HL-60 (cell line): ENCODE data around the gene POLRMT.

Experiments
- DNase-seq, 2 experiments: peaks; one replicate each; pipeline ENCODE4 v3.0.0-alpha.2; 2010 to 2020; ENCODE audit warnings: low read depth in 1 of 2, low spot score in 1 of 2
- H3K27ac ChIP-seq: fragments of 250-450 bp; sonication (Bioruptor Pico); replicated peaks from 2 replicates; pipeline ENCODE4 v1.5.1; 2020; ENCODE audit warnings: mild to moderate bottlenecking, moderate library complexity
- H3K27me3 ChIP-seq: fragments of 250-450 bp; sonication (Bioruptor Pico); 2 replicates; pipeline ENCODE4 v1.5.1; 2021; ENCODE audit warnings: mild to moderate bottlenecking, moderate library complexity; ENCODE audit not compliant: insufficient read depth, poor library complexity, severe bottlenecking
- H3K4me3 ChIP-seq: replicated peaks from 2 replicates; pipeline ENCODE4 v1.5.1; 2011; ENCODE audit warnings: mild to moderate bottlenecking, control low read depth, low read length; ENCODE audit not compliant: insufficient read depth
- CTCF ChIP-seq: IDR thresholded peaks from one replicate; pipeline ENCODE4 v1.5.1; 2011; ENCODE audit warnings: low read length, control low read depth, inconsistent platforms; ENCODE audit not compliant: insufficient read depth
- GABPA ChIP-seq: IDR thresholded peaks from 2 replicates; pipeline ENCODE4 v1.6.1; 2012; ENCODE audit warnings: low read depth
- POLR2AphosphoS5 ChIP-seq: IDR thresholded peaks from 2 replicates; pipeline ENCODE4 v1.6.1; 2012; ENCODE audit warnings: low read depth
- REST ChIP-seq: IDR thresholded peaks from 2 replicates; pipeline ENCODE4 v1.6.1; 2012; ENCODE audit warnings: low read depth; ENCODE audit not compliant: insufficient replicate concordance
- SPI1 ChIP-seq: IDR thresholded peaks from 2 replicates; pipeline ENCODE4 v1.6.1; 2012; ENCODE audit warnings: low read depth, mild to moderate bottlenecking, borderline replicate concordance
- long read RNA-seq: library from polyadenylated mRNA; unstranded; transcript quantifications from one replicate; pipeline ENCODE4 v2.0.0, GENCODE V29; 2020

POLRMT gene
- long read RNA-seq, transcript POLRMT-202 (21 exons, 3,835 nt): major isoform, 193 of 304 reads
- long read RNA-seq, partial matches to known transcripts: 40 of 304 reads
- long read RNA-seq, other reads (novel, unspliced or antisense): 71 of 304 reads

GRCh38 chr19:633068-633785 is at the start of gene POLRMT:
Gene POLRMT, minus strand, starts transcription at chr19:633537. Its CDS starts 25 bp downstream, at chr19:633512.
- peak within 1 kb of the TSS; percentile 79 for H3K27ac ChIP-seq
- peak; percentile 92 for TF ChIP-seq GABPA
- TF ChIP-seq CTCF: no peak
- TF ChIP-seq SPI1: no peak
- TF ChIP-seq REST: no peak
- 0 out of 2 replicates have a peak, but pooled peaks have one; percentile 16 for TF ChIP-seq POLR2AphosphoS5
- no peaks in the 10 kb centered on the region for H3K27me3 ChIP-seq
- DNase-seq: peak; percentile 96 to 98
- peak within 1 kb of the TSS; percentile 92 for H3K4me3 ChIP-seq

- Histone ChIP-seq H3K27me3 (no peaks in the 10 kb centered on the region), H3K27ac (no peak overlapping the region), H3K4me3 (no peak overlapping the region)
- no peak for DNase-seq
- TF ChIP-seq CTCF (no peak), GABPA (no peak), POLR2AphosphoS5 (no peak), SPI1 (no peak), REST (no peak)
Observed at GRCh38 chr19:682678-683320, 49.5 kb upstream of the POLRMT start.

GRCh38 chr19:681029-682019 is 48.0 kb upstream of the POLRMT start:
- DNase-seq: peak; percentile 93 to 96
- Histone ChIP-seq H3K27me3 (peaks cover 5% of the 10 kb centered on the region), H3K4me3 (peak overlapping the region; percentile 50; the same call in 1 of the 2 replicates), H3K27ac (peak overlapping the region; percentile 82)
- TF ChIP-seq SPI1 (peak; percentile 18; the same call in 1 of the 2 replicates), GABPA (no peak), POLR2AphosphoS5 (peak; percentile 78)
